PC-9 (cell line): ENCODE measurements around the gene ANO2. TPM values are rescaled to one million over a fixed set of nuclear protein-coding genes. Genes with fewer than 3 reads are reported as not detected.

Experiments
- BruUV-seq: library from RNA; stranded (reverse); fragments of 400-500 nt; replicated peaks from 2 replicates; lab custom pipeline; 2021; lab: Mats Ljungman, UMichigan
- CTCF ChIA-PET: fragments of 300-600 bp; sonication (Branson Sonifier 250); formaldehyde crosslinking; loops from one replicate; lab custom pipeline; 2022; ENCODE audit warnings: antibody characterized with exemption; lab: Charles Lee
- POLR2A ChIA-PET: fragments of 300-600 bp; sonication (Branson Sonifier 250); formaldehyde crosslinking; loops from one replicate; lab custom pipeline; 2022; ENCODE audit warnings: antibody characterized with exemption; ENCODE audit not compliant: unreplicated experiment; lab: Charles Lee
- DNase-seq, 2 experiments: peaks; one replicate each; pipeline versions ENCODE4 v3.0.0 to v3.0.0-alpha.2; 2015 to 2022; ENCODE audit warnings: mixed read lengths in 1 of 2
- H2AFZ ChIP-seq: fragments of 200-600 bp; sonication (generic); 2 replicates; pipeline ENCODE4 v1.8.1; 2017; ENCODE audit warnings: antibody characterized with exemption
- H3F3A ChIP-seq: fragments of 200-600 bp; sonication (generic); 2 replicates; pipeline ENCODE4 v1.8.1; 2017; ENCODE audit warnings: antibody characterized with exemption, mild to moderate bottlenecking, low read depth; ENCODE audit not compliant: insufficient read depth
- H3K27ac ChIP-seq: fragments of 200-600 bp; sonication (generic); 2 replicates; pipeline ENCODE4 v1.6.1; 2016; ENCODE audit warnings: mixed run types
- H3K27me3 ChIP-seq: fragments of 200-600 bp; sonication (generic); 2 replicates; pipeline ENCODE4 v1.6.1; 2016; ENCODE audit warnings: low read depth, mixed run types; ENCODE audit not compliant: insufficient read depth
- H3K36me3 ChIP-seq: fragments of 200-600 bp; sonication (generic); 2 replicates; pipeline ENCODE4 v1.6.1; 2016; ENCODE audit warnings: low read depth, mixed run types
- H3K4me1 ChIP-seq: fragments of 200-600 bp; sonication (generic); replicated peaks from 2 replicates; pipeline ENCODE4 v1.6.1; 2016; ENCODE audit warnings: mixed run types; ENCODE audit not compliant: insufficient read depth
- H3K4me2 ChIP-seq: fragments of 200-600 bp; sonication (generic); 2 replicates; pipeline ENCODE4 v1.6.1; 2017; ENCODE audit warnings: mixed run types
- H3K4me3 ChIP-seq: fragments of 200-600 bp; sonication (generic); 2 replicates; pipeline ENCODE4 v1.6.1; 2016; ENCODE audit warnings: mixed run types
- H3K79me2 ChIP-seq: fragments of 200-600 bp; sonication (generic); 2 replicates; pipeline ENCODE4 v1.6.1; 2017; ENCODE audit warnings: low read depth, mixed run types
- H3K9me2 ChIP-seq: fragments of 200-600 bp; sonication (generic); 2 replicates; pipeline ENCODE4 v1.8.1; 2017; ENCODE audit warnings: mild to moderate bottlenecking; ENCODE audit not compliant: insufficient read depth
- H3K9me3 ChIP-seq: fragments of 200-600 bp; sonication (generic); 2 replicates; pipeline ENCODE4 v1.8.1; 2016; ENCODE audit warnings: low read depth; ENCODE audit not compliant: insufficient read depth
- H4K20me1 ChIP-seq: fragments of 200-600 bp; sonication (generic); 2 replicates; pipeline ENCODE4 v1.8.1; 2017; ENCODE audit not compliant: insufficient read depth
- CTCF ChIP-seq: fragments of 200-600 bp; sonication (generic); conservative IDR thresholded peaks from 2 replicates; pipeline ENCODE4 v1.6.1; 2017; ENCODE audit warnings: mixed run types, antibody characterized with exemption, mild to moderate bottlenecking, moderate library complexity
- EZH2 ChIP-seq: fragments of 200-600 bp; sonication (generic); IDR thresholded peaks from 2 replicates; pipeline ENCODE4 v1.8.0; 2017; ENCODE audit warnings: antibody characterized with exemption, low read depth
- intact Hi-C: fragments of 100-400 bp; cut with micrococcal nuclease; formaldehyde crosslinking; loops from one replicate; pipeline ENCODE4 v1.10.0; 2022; ENCODE audit not compliant: unreplicated experiment
- total RNA-seq: library from RNA; stranded (reverse); gene quantifications from 2 replicates; pipeline ENCODE4 v1.2.3, GENCODE V29; 2021

ANO2 gene
- total RNA-seq, 1 experiment from 2014 or later: not detected

DNA sequence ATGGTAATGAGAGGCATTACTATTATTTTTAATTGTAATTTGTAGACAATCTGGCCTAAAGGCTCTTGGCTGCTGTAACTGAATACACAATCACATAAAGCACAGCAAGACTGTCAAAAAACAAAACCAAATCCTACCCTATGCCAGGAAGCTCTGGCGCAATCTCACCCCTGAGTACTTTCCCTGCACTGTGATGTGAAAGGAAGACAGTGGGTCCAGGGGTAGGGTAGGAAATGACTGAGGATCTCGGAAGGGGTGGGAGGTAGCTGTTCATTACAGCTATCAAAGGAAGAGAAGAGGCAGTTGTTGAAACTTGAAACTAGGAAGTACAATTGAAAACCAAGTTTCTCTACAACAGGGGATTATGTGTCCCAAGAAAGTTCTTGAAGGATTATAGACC is 202.8 kb downstream of the ANO2 start:
- Histone ChIP-seq H3K9me2 (no peaks in the 10 kb centered on the region), H3K36me3 (no peaks in the 10 kb centered on the region), H3K4me1 (no peaks in the 10 kb centered on the region), H3K4me2 (no peak overlapping the region), H3K27ac (no peak overlapping the region), H3K4me3 (no peak overlapping the region), H3K27me3 (peaks cover 54% of the 10 kb centered on the region), H4K20me1 (no peaks in the 10 kb centered on the region), H3F3A (no peaks in the 10 kb centered on the region), H3K9me3 (no peaks in the 10 kb centered on the region), H2AFZ (no peak overlapping the region), H3K79me2 (no peaks in the 10 kb centered on the region)
- no TSS peak for BruUV-seq
- no peak for DNase-seq
- ChIA-PET POLR2A (interaction anchor here (0.7 kb wide), 1 partner anchor 1360 kb away, joined by 3 read pairs; no protein-coding TSS in a partner anchor), CTCF (no interaction called here)
- intact Hi-C loops: loop anchor here (10.0 kb wide), 1 partner anchor 153 kb away; no protein-coding TSS in a partner anchor
- TF ChIP-seq CTCF (no peak), EZH2 (no peak)

DNA sequence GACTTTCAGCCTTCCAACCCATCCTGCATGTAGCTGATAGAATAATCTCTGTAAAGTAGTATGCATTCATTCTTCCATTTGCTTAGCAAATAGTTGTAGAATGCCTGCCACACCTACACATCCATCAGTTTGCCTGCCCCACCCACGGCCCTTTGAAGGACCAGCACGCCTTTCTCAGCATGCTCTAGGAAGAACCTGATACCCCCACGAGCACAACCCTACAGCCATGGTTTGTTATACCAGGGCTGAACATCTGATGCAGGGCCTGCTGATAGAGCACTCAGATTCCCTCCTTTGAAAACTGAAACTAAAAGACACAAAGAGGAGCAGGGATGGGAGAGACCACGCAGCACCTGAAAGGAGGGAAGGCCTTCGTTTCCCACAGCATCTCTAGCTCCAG is 205.1 kb downstream of the ANO2 start:
- intact Hi-C loops: loop anchor here (10.0 kb wide), 1 partner anchor 155 kb away; no protein-coding TSS in a partner anchor
- TF ChIP-seq EZH2 (no peak), CTCF (no peak)
- CTCF ChIA-PET: no interaction called here
- DNase-seq: no peak
- Histone ChIP-seq H3K4me3 (no peak overlapping the region), H3K36me3 (no peaks in the 10 kb centered on the region), H3K27ac (no peak overlapping the region), H4K20me1 (no peaks in the 10 kb centered on the region), H2AFZ (no peak overlapping the region), H3K27me3 (peaks cover 57% of the 10 kb centered on the region), H3K79me2 (no peaks in the 10 kb centered on the region), H3K9me2 (no peaks in the 10 kb centered on the region), H3K9me3 (no peaks in the 10 kb centered on the region), H3K4me2 (no peak overlapping the region), H3F3A (no peaks in the 10 kb centered on the region), H3K4me1 (no peaks in the 10 kb centered on the region)
- BruUV-seq: no TSS peak
- POLR2A ChIA-PET: no interaction called here

DNA sequence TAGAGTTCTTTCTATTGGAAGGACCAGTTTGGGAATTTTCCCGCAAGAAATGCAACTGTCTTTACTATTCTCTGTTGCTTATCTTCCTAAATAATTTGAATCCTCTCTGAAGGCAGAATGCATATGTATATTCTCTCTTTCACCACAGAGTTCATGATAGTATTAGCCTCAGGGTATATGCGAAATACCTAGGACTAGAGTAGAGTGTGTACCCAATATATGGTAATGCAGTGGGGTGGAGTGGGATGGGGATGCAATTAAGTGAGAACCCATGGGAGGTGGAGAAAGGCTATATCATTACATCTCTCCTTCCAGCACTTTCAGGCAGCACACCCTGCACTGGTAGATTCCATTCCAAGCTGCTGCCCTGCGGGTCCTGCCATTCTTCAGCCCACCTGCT is 207.3 kb downstream of the ANO2 start:
- H3K27ac ChIP-seq: no peak overlapping the region
- POLR2A ChIA-PET: no interaction called here
- H3K79me2 ChIP-seq: no peaks in the 10 kb centered on the region
- no peak overlapping the region for H2AFZ ChIP-seq
- no TSS peak for BruUV-seq
- H4K20me1 ChIP-seq: no peaks in the 10 kb centered on the region; the same call in 1 of the 2 replicates
- no peaks in the 10 kb centered on the region for H3K4me1 ChIP-seq
- H3K4me2 ChIP-seq: no peak overlapping the region
- TF ChIP-seq CTCF (no peak), EZH2 (no peak)
- H3K36me3 ChIP-seq: no peaks in the 10 kb centered on the region
- intact Hi-C loops: no loop called here
- H3K9me2 ChIP-seq: no peaks in the 10 kb centered on the region
- no peaks in the 10 kb centered on the region for H3F3A ChIP-seq
- H3K9me3 ChIP-seq: no peaks in the 10 kb centered on the region
- H3K27me3 ChIP-seq: peaks cover 73% of the 10 kb centered on the region
- CTCF ChIA-PET: no interaction called here
- DNase-seq: no peak
- H3K4me3 ChIP-seq: no peak overlapping the region
